ENCODE results near the gene TLR3.

Gene TLR3

GRCh38 chr4:186118582-186118981 lies 49.6 kb downstream of the TLR3 start:
- Histone ChIP-seq H3K4me2 (ENCODE audit: low read length) (no peak overlapping the region), H3K4me3 (ENCODE audit: low read length) (no peak overlapping the region), H3K27me3 (ENCODE audit: control insufficient read depth, low read length) (no peaks in the 10 kb centered on the region), H4K20me1 (ENCODE audit: control insufficient read depth, insufficient read depth, low read depth, low read length) (no peaks in the 10 kb centered on the region), H3K9me2 (replicated peaks; ENCODE audit: control insufficient read depth, low read length) (no peaks in the 10 kb centered on the region), H3K9me3 (ENCODE audit: control insufficient read depth, insufficient read depth, low read length) (no peaks in the 10 kb centered on the region), H3K36me3 (ENCODE audit: control insufficient read depth, low read length) (no peaks in the 10 kb centered on the region), H3F3A (ENCODE audit: control insufficient read depth, insufficient read depth) (no peaks in the 10 kb centered on the region), H3K4me1 (ENCODE audit: control insufficient read depth, low read length) (no peaks in the 10 kb centered on the region), H3K79me2 (ENCODE audit: control insufficient read depth, low read length) (no peaks in the 10 kb centered on the region), H3K27ac (ENCODE audit: low read depth, low read length) (no peak overlapping the region)
- no peak for TF ChIP-seq EZH2phosphoT487 (IDR thresholded peaks at IDR 0.05; ENCODE audit: borderline replicate concordance, low read length)
- TF ChIP-seq, protein P1, sequence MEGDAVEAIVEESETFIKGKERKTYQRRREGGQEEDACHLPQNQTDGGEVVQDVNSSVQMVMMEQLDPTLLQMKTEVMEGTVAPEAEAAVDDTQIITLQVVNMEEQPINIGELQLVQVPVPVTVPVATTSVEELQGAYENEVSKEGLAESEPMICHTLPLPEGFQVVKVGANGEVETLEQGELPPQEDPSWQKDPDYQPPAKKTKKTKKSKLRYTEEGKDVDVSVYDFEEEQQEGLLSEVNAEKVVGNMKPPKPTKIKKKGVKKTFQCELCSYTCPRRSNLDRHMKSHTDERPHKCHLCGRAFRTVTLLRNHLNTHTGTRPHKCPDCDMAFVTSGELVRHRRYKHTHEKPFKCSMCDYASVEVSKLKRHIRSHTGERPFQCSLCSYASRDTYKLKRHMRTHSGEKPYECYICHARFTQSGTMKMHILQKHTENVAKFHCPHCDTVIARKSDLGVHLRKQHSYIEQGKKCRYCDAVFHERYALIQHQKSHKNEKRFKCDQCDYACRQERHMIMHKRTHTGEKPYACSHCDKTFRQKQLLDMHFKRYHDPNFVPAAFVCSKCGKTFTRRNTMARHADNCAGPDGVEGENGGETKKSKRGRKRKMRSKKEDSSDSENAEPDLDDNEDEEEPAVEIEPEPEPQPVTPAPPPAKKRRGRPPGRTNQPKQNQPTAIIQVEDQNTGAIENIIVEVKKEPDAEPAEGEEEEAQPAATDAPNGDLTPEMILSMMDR (IDR thresholded peaks at IDR 0.05; ENCODE audit: low read depth, low read length, poor library complexity, severe bottlenecking) = no peak

GRCh38 chr4:186121057-186121456 lies 52.1 kb downstream of the TLR3 start:
- H3K4me1 ChIP-seq (ENCODE audit: control insufficient read depth, low read length) = no peaks in the 10 kb centered on the region
- H3F3A ChIP-seq (ENCODE audit: control insufficient read depth, insufficient read depth) = no peaks in the 10 kb centered on the region
- no peaks in the 10 kb centered on the region for H3K9me3 ChIP-seq (ENCODE audit: control insufficient read depth, insufficient read depth, low read length)
- no peak for TF ChIP-seq EZH2phosphoT487 (IDR thresholded peaks at IDR 0.05; ENCODE audit: borderline replicate concordance, low read length)
- TF ChIP-seq, protein P1 (IDR thresholded peaks at IDR 0.05; ENCODE audit: low read depth, low read length, poor library complexity, severe bottlenecking) = no peak
- H3K27me3 ChIP-seq (ENCODE audit: control insufficient read depth, low read length) = no peaks in the 10 kb centered on the region
- H3K9me2 ChIP-seq (replicated peaks; ENCODE audit: control insufficient read depth, low read length) = no peaks in the 10 kb centered on the region
- no peak overlapping the region for H3K27ac ChIP-seq (ENCODE audit: low read depth, low read length)
- H4K20me1 ChIP-seq (ENCODE audit: control insufficient read depth, insufficient read depth, low read depth, low read length) = no peaks in the 10 kb centered on the region
- no peaks in the 10 kb centered on the region for H3K79me2 ChIP-seq (ENCODE audit: control insufficient read depth, low read length)
- H3K4me2 ChIP-seq (ENCODE audit: low read length) = no peak overlapping the region
- no peak overlapping the region for H3K4me3 ChIP-seq (ENCODE audit: low read length)
- no peaks in the 10 kb centered on the region for H3K36me3 ChIP-seq (ENCODE audit: control insufficient read depth, low read length)

GRCh38 chr4:186128842-186129241 lies 59.9 kb downstream of the TLR3 start:
- no peaks in the 10 kb centered on the region for H4K20me1 ChIP-seq (ENCODE audit: control insufficient read depth, insufficient read depth, low read depth, low read length)
- H3K4me2 ChIP-seq (ENCODE audit: low read length) = no peak overlapping the region
- H3F3A ChIP-seq (ENCODE audit: control insufficient read depth, insufficient read depth) = no peaks in the 10 kb centered on the region
- H3K4me1 ChIP-seq (ENCODE audit: control insufficient read depth, low read length) = no peaks in the 10 kb centered on the region
- H3K27ac ChIP-seq (ENCODE audit: low read depth, low read length) = no peak overlapping the region
- no peaks in the 10 kb centered on the region for H3K9me2 ChIP-seq (replicated peaks; ENCODE audit: control insufficient read depth, low read length)
- H3K27me3 ChIP-seq (ENCODE audit: control insufficient read depth, low read length) = peaks cover 6% of the 10 kb centered on the region; the same call in 1 of the 2 replicates
- no peaks in the 10 kb centered on the region for H3K36me3 ChIP-seq (ENCODE audit: control insufficient read depth, low read length)
- H3K9me3 ChIP-seq (ENCODE audit: control insufficient read depth, insufficient read depth, low read length) = no peaks in the 10 kb centered on the region
- TF ChIP-seq EZH2phosphoT487 (IDR thresholded peaks at IDR 0.05; ENCODE audit: borderline replicate concordance, low read length) = no peak
- TF ChIP-seq, protein P1 (IDR thresholded peaks at IDR 0.05; ENCODE audit: low read depth, low read length, poor library complexity, severe bottlenecking) = no peak
- H3K4me3 ChIP-seq (ENCODE audit: low read length) = no peak overlapping the region
- H3K79me2 ChIP-seq (ENCODE audit: control insufficient read depth, low read length) = no peaks in the 10 kb centered on the region
